HFF-Myc (cell line): ENCODE measurements around the gene AKR1B15.

Experiments
- DNase-seq: peaks from one replicate; pipeline ENCODE4 v3.0.0-alpha.2; 2011; ENCODE audit warnings: low read depth; ENCODE audit errors: extremely low read depth
- H3K4me3 ChIP-seq: replicated peaks from 2 replicates; pipeline ENCODE4 v1.5.1; 2011; ENCODE audit warnings: low read depth, mild to moderate bottlenecking, control low read depth, low read length
- CTCF ChIP-seq: IDR thresholded peaks from 2 replicates; pipeline ENCODE4 v1.5.1; 2012; ENCODE audit warnings: mild to moderate bottlenecking, low read depth, low read length, control low read depth; ENCODE audit errors: missing control alignments

Gene AKR1B15

DNA sequence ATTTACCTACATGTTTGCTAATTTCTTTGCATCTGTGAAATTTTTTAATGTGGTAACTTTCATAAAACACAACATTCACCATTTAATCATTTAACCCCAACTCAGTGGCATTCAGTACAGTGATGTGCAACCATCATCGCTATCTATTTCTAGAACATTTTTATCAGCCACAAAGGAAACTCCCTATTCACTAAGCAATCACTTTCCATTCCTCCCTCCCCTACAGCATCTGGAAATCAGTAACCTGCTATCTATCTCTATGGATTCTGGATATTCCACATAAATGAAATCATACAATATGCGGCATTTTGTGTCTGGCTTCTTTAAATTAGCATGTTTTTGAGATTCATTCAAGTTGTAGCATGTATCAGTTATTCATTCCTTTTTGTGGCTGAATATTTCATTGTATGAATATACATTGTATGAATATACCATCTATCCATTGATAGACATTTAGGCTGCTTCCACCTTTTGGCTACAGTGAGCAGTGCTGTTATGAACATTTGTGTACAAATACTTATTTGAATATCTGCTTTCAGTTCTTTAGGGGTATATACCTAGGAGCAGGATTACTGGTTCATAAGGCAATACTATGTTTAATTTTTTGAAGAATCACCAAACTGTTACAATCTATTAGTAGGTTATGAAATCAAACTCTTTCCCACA is 78.3 kb downstream of the AKR1B15 start:
- no peak overlapping the region for H3K4me3 ChIP-seq
- no peak for DNase-seq
- no peak for TF ChIP-seq CTCF

GRCh38 chr7:134627775-134628153 is 78.9 kb downstream of the AKR1B15 start:
- H3K4me3 ChIP-seq: no peak overlapping the region
- DNase-seq: no peak
- TF ChIP-seq CTCF: no peak

DNA sequence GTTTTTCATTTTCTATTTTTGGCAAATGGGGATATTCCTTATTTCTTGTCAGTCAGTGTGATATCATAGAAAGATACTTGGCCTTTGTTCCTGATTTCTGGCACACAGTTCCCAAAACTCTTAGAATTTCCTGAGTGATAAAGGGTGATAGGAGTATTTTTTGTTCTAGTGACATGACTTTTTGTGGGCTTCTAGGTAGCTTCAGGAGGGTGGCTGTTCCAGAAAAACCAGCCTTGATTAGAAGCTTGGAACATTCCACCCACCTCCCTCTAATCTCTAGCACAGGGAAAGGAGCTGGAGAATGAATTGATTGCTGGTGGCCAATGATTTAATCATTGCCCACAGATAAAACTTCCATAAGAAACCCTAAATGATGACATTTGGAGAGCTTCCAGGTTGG is 80.5 kb downstream of the AKR1B15 start:
- TF ChIP-seq CTCF: no peak
- DNase-seq: no peak
- H3K4me3 ChIP-seq: no peak overlapping the region
